Liver (tissue), 9 donors: ENCODE data around the gene YBEY. TPM values are rescaled to one million over a fixed set of nuclear protein-coding genes. Genes with fewer than 3 reads are reported as not detected.

Source experiments
- DNase-seq: peaks from one replicate; pipeline ENCODE4 v3.0.0-alpha.2; 2017; ENCODE audit warnings: low spot score
- H3K27ac ChIP-seq, 2 donors: one replicate each; pipeline ENCODE4 v1.7.0; 2013; ENCODE audit warnings: inconsistent platforms in 2 of 2, low read length in 2 of 2, control low read depth in 1 of 2, low read depth in 1 of 2, mild to moderate bottlenecking in 1 of 2
- H3K27me3 ChIP-seq, 4 donors: one replicate each; pipeline versions ENCODE4 v1.6.1 to v1.7.0; 2013; ENCODE audit warnings: low read length in 3 of 4, inconsistent platforms in 1 of 4, mild to moderate bottlenecking in 1 of 4, moderate library complexity in 1 of 4; ENCODE audit not compliant: control insufficient read depth in 4 of 4, insufficient read depth in 4 of 4
- H3K36me3 ChIP-seq, 4 donors: one replicate each; pipeline versions ENCODE4 v1.6.1 to v1.7.0; 2013; ENCODE audit warnings: low read length in 3 of 4, mild to moderate bottlenecking in 3 of 4, low read depth in 1 of 4, moderate library complexity in 1 of 4; ENCODE audit not compliant: control insufficient read depth in 4 of 4, insufficient read depth in 3 of 4
- H3K4me1 ChIP-seq, 4 donors: one replicate each; pipeline versions ENCODE4 v1.6.1 to v1.7.0; 2013; ENCODE audit warnings: low read length in 3 of 4, mild to moderate bottlenecking in 3 of 4, moderate library complexity in 1 of 4; ENCODE audit not compliant: control insufficient read depth in 4 of 4, insufficient read depth in 4 of 4
- H3K4me3 ChIP-seq, 3 donors: one replicate each; pipeline versions ENCODE4 v1.6.1 to v1.7.0; 2013; ENCODE audit warnings: low read length in 3 of 3, control low read depth in 1 of 3, low read depth in 1 of 3, mild to moderate bottlenecking in 1 of 3
- H3K9ac ChIP-seq, 2 donors: one replicate each; pipeline ENCODE4 v1.7.0; 2013; ENCODE audit warnings: low read length in 2 of 2, mild to moderate bottlenecking in 2 of 2, moderate library complexity in 2 of 2, control low read depth in 1 of 2, low read depth in 1 of 2
- H3K9me3 ChIP-seq, 4 donors: one replicate each; pipeline versions ENCODE4 v1.6.1 to v1.7.0; 2013; ENCODE audit warnings: low read length in 3 of 4; ENCODE audit not compliant: control insufficient read depth in 4 of 4
- EGR1 ChIP-seq, 2 donors: IDR thresholded peaks; 2 replicates each; pipeline ENCODE4 v1.6.1; 2016 to 2018; ENCODE audit warnings: antibody characterized with exemption in 2 of 2, low read depth in 2 of 2
- FOXA1 ChIP-seq: IDR thresholded peaks from 2 replicates; pipeline ENCODE4 v1.6.1; 2016; ENCODE audit warnings: antibody characterized with exemption
- FOXA2 ChIP-seq: IDR thresholded peaks from 2 replicates; pipeline ENCODE4 v1.6.1; 2016; ENCODE audit warnings: antibody characterized with exemption
- GABPA ChIP-seq, 2 donors: IDR thresholded peaks in 1 of 2; conservative IDR thresholded peaks in 1 of 2; 2 replicates each; pipeline ENCODE4 v1.6.1; 2016; ENCODE audit warnings: antibody characterized with exemption in 2 of 2, mild to moderate bottlenecking in 1 of 2, moderate library complexity in 1 of 2
- HNF4A ChIP-seq, 2 donors: conservative IDR thresholded peaks; 2 replicates each; pipeline ENCODE4 v1.6.1; 2016; ENCODE audit warnings: antibody characterized with exemption in 2 of 2, mild to moderate bottlenecking in 2 of 2
- HNF4G ChIP-seq: IDR thresholded peaks from 2 replicates; pipeline ENCODE4 v1.6.1; 2016; ENCODE audit warnings: antibody characterized with exemption
- JUND ChIP-seq, 2 donors: IDR thresholded peaks; 2 replicates each; pipeline ENCODE4 v1.6.1; 2016; ENCODE audit warnings: antibody characterized with exemption in 2 of 2
- NR2F2 ChIP-seq: IDR thresholded peaks from 2 replicates; pipeline ENCODE4 v1.6.1; 2016; ENCODE audit warnings: antibody characterized with exemption
- RAD21 ChIP-seq, 2 donors: IDR thresholded peaks; 2 replicates each; pipeline ENCODE4 v1.6.1; 2016; ENCODE audit warnings: antibody characterized with exemption in 2 of 2, mild to moderate bottlenecking in 2 of 2
- RXRA ChIP-seq, 2 donors: IDR thresholded peaks; 2 replicates each; pipeline ENCODE4 v1.6.1; 2017 to 2018; ENCODE audit warnings: antibody characterized with exemption in 2 of 2, mild to moderate bottlenecking in 1 of 2
- TAF1 ChIP-seq: conservative IDR thresholded peaks from 2 replicates; pipeline ENCODE4 v1.6.1; 2016; ENCODE audit warnings: antibody characterized with exemption, mild to moderate bottlenecking
- YY1 ChIP-seq: IDR thresholded peaks from 2 replicates; pipeline ENCODE4 v1.6.1; 2016; ENCODE audit warnings: antibody characterized with exemption, mild to moderate bottlenecking
- WGBS: extraction: QIAGEN DNeasy Blood & Tissue Kit; methylation state at CpG from one replicate; pipeline ENCODE4 v1.1.7; 2013; 5-methylcytosine and 5-hydroxymethylcytosine counted together
- polyA plus RNA-seq, 2 donors: library from polyadenylated mRNA; stranded (reverse) in 1 of 2; unstranded in 1 of 2; fragments of 200-250 nt in 1 of 2; fragments of >200 nt in 1 of 2; fragmentation: Nextera tagmentation in 1 of 2; extraction: Ambion mirVana in 1 of 2; gene quantifications; one replicate each; pipeline versions ENCODE4 v1.2.1 to v1.2.3, GENCODE V29; 2013 to 2015
- total RNA-seq, 2 donors: library from RNA; depleted of rRNA; stranded (reverse); fragments of >200 nt; gene quantifications; one replicate each; pipeline ENCODE4 v1.2.3, GENCODE V29; 2014
- TF ChIP-seq, protein P1 (sequence below): IDR thresholded peaks from 2 replicates; pipeline ENCODE4 v1.6.1; 2016; ENCODE audit warnings: antibody characterized with exemption
- TF ChIP-seq, protein P2 (sequence below): IDR thresholded peaks from 2 replicates; pipeline ENCODE4 v1.6.1; 2016; ENCODE audit warnings: antibody characterized with exemption
- TF ChIP-seq, protein P3 (sequence below): IDR thresholded peaks from 2 replicates; pipeline ENCODE4 v1.6.1; 2016; ENCODE audit warnings: antibody characterized with exemption, mild to moderate bottlenecking
- TF ChIP-seq, protein P4 (sequence below): IDR thresholded peaks from 2 replicates; pipeline ENCODE4 v1.6.1; 2016; ENCODE audit warnings: antibody characterized with exemption
- TF ChIP-seq, protein P5 (sequence below): fragments of 150-350 bp; IDR thresholded peaks from 2 replicates; pipeline ENCODE4 v1.5.1; 2017; ENCODE audit warnings: improper control_type of control experiment, low read depth, low read length; ENCODE audit not compliant: missing input control
- donor health status: healthy.
- donor health status: healthy.
- donor health status: healthy.
- donor health status: healthy.
- donor health status: healthy.

YBEY gene
- total and polyA plus RNA-seq, 4 donors = 6.3 to 11.8 (median 10.0) TPM

DNA sequence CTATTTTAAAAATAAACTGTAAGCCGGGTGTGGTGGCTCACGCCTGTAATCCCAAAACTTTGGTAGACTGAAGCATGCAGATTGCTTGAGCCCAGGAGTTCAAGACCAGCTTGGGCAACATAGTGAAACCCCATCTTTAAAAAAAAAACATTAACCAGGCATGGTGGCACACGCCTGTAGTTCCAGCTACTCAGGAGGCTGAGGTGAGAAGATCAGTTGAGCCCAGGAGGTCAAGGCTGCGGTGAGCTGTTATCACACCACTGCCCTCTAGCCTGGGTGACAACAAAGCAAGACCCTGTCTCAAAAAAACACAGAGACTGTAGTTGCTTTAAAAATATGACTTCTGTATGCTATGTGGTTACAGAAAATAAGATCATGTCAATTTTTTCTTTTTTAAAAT lies 33.3 kb upstream of the YBEY start:
- Histone ChIP-seq H3K9me3 (no peaks in the 10 kb centered on the region), H3K4me3 (no peak overlapping the region), H3K36me3 (peaks cover 14 to 82% (median 59%) of the 10 kb centered on the region in 4 donors), H3K27me3 (no peaks in the 10 kb centered on the region), H3K4me1 (no peaks in the 10 kb centered on the region), H3K9ac (no peak overlapping the region), H3K27ac (no peak overlapping the region)
- no peak for DNase-seq
- TF ChIP-seq EGR1 (IDR thresholded peaks at IDR 0.05; ENCODE audit: low read depth in 2 of 2) = no peak
- TF ChIP-seq, protein P1, sequence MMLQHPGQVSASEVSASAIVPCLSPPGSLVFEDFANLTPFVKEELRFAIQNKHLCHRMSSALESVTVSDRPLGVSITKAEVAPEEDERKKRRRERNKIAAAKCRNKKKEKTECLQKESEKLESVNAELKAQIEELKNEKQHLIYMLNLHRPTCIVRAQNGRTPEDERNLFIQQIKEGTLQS = no peak
- TF ChIP-seq, protein P2, sequence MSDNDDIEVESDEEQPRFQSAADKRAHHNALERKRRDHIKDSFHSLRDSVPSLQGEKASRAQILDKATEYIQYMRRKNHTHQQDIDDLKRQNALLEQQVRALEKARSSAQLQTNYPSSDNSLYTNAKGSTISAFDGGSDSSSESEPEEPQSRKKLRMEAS = no peak
- no peak for TF ChIP-seq HNF4A (conservative IDR thresholded peaks at IDR 0.05)
- no peak for TF ChIP-seq RAD21 (IDR thresholded peaks at IDR 0.05)
- no peak for TF ChIP-seq NR2F2
- no peak for TF ChIP-seq GABPA (IDR thresholded peaks at IDR 0.05 in 1 of 2, conservative IDR thresholded peaks at IDR 0.05 in 1 of 2)
- TF ChIP-seq YY1 = no peak
- no peak for TF ChIP-seq JUND (IDR thresholded peaks at IDR 0.05)
- TF ChIP-seq, protein P3, sequence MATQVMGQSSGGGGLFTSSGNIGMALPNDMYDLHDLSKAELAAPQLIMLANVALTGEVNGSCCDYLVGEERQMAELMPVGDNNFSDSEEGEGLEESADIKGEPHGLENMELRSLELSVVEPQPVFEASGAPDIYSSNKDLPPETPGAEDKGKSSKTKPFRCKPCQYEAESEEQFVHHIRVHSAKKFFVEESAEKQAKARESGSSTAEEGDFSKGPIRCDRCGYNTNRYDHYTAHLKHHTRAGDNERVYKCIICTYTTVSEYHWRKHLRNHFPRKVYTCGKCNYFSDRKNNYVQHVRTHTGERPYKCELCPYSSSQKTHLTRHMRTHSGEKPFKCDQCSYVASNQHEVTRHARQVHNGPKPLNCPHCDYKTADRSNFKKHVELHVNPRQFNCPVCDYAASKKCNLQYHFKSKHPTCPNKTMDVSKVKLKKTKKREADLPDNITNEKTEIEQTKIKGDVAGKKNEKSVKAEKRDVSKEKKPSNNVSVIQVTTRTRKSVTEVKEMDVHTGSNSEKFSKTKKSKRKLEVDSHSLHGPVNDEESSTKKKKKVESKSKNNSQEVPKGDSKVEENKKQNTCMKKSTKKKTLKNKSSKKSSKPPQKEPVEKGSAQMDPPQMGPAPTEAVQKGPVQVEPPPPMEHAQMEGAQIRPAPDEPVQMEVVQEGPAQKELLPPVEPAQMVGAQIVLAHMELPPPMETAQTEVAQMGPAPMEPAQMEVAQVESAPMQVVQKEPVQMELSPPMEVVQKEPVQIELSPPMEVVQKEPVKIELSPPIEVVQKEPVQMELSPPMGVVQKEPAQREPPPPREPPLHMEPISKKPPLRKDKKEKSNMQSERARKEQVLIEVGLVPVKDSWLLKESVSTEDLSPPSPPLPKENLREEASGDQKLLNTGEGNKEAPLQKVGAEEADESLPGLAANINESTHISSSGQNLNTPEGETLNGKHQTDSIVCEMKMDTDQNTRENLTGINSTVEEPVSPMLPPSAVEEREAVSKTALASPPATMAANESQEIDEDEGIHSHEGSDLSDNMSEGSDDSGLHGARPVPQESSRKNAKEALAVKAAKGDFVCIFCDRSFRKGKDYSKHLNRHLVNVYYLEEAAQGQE = no peak
- TF ChIP-seq FOXA1 = no peak
- TF ChIP-seq, protein P4, sequence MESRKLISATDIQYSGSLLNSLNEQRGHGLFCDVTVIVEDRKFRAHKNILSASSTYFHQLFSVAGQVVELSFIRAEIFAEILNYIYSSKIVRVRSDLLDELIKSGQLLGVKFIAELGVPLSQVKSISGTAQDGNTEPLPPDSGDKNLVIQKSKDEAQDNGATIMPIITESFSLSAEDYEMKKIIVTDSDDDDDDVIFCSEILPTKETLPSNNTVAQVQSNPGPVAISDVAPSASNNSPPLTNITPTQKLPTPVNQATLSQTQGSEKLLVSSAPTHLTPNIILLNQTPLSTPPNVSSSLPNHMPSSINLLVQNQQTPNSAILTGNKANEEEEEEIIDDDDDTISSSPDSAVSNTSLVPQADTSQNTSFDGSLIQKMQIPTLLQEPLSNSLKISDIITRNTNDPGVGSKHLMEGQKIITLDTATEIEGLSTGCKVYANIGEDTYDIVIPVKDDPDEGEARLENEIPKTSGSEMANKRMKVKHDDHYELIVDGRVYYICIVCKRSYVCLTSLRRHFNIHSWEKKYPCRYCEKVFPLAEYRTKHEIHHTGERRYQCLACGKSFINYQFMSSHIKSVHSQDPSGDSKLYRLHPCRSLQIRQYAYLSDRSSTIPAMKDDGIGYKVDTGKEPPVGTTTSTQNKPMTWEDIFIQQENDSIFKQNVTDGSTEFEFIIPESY = no peak
- TF ChIP-seq TAF1 = no peak
- TF ChIP-seq HNF4G = no peak
- no peak for TF ChIP-seq RXRA (IDR thresholded peaks at IDR 0.05)
- TF ChIP-seq, protein P5, sequence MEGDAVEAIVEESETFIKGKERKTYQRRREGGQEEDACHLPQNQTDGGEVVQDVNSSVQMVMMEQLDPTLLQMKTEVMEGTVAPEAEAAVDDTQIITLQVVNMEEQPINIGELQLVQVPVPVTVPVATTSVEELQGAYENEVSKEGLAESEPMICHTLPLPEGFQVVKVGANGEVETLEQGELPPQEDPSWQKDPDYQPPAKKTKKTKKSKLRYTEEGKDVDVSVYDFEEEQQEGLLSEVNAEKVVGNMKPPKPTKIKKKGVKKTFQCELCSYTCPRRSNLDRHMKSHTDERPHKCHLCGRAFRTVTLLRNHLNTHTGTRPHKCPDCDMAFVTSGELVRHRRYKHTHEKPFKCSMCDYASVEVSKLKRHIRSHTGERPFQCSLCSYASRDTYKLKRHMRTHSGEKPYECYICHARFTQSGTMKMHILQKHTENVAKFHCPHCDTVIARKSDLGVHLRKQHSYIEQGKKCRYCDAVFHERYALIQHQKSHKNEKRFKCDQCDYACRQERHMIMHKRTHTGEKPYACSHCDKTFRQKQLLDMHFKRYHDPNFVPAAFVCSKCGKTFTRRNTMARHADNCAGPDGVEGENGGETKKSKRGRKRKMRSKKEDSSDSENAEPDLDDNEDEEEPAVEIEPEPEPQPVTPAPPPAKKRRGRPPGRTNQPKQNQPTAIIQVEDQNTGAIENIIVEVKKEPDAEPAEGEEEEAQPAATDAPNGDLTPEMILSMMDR = no peak
- whole genome bisulfite sequencing = 94% methylated on average over 4 of the region's 4 CpGs

DNA sequence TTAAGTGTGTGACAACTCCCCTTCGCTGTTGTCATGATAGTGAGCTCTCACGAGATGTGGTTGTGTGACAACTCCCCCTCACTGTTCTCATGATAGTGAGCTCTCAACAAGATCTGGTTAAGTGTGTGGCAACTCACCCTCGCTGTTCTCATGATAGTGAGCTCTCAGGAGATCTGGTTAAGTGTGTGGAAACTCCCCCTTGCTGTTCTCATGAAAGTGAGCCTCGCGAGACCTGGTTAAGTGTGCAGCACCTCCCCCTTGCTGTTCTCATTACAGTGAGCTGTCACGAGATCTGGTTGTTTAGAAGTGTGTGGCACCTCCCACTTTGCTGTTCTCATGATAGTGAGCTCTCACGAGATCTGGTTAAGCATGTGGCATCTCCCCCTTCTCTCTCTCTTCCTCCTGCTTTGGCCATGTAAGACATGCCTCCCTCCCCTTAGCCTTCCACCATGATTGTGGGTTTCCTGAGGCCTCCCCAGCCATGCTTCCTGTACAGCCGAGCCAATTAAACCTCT lies 32.5 kb upstream of the YBEY start:
- H3K9me3 ChIP-seq = no peaks in the 10 kb centered on the region
- no peak overlapping the region for H3K27ac ChIP-seq
- peaks cover 13 to 89% (median 64%) of the 10 kb centered on the region in 4 donors for H3K36me3 ChIP-seq
- H3K9ac ChIP-seq = no peak overlapping the region
- WGBS = 77% methylated on average over 8 of the region's 8 CpGs
- no peaks in the 10 kb centered on the region for H3K27me3 ChIP-seq
- no peak for DNase-seq
- H3K4me1 ChIP-seq = no peaks in the 10 kb centered on the region
- H3K4me3 ChIP-seq = no peak overlapping the region
- TF ChIP-seq RXRA (IDR thresholded peaks at IDR 0.05) (no peak), FOXA2 (no peak), HNF4G (no peak), EGR1 (IDR thresholded peaks at IDR 0.05; ENCODE audit: low read depth in 2 of 2) (no peak), NR2F2 (no peak), HNF4A (conservative IDR thresholded peaks at IDR 0.05) (no peak), GABPA (IDR thresholded peaks at IDR 0.05 in 1 of 2, conservative IDR thresholded peaks at IDR 0.05 in 1 of 2) (no peak), YY1 (no peak), JUND (IDR thresholded peaks at IDR 0.05) (no peak)
- TF ChIP-seq, protein P3 = no peak
- TF ChIP-seq, protein P5 = no peak
